Natural killer cell (primary cell): ENCODE measurements around the gene CDK5RAP3. TPM values are rescaled to one million over a fixed set of nuclear protein-coding genes. Genes with fewer than 3 reads are reported as not detected.
"Not testable (repeated sequence)": the region's sequence is repeated elsewhere in the genome, so short reads cannot be mapped to it uniquely, and the experiment has no call there.

ENCODE experiments used
- ATAC-seq, 3 donors: fragments of 150-1000 bp in 2 of 3; fragments of 200-7000 bp in 1 of 3; cut with Tn5 transposase; 1 replicate in 1 of 3; 2 replicates in 2 of 3; pipeline ENCODE4 v1.10.0; 2021; ENCODE audit warnings: mild to moderate bottlenecking in 2 of 3, moderate library complexity in 2 of 3
- DNase-seq, 2 donors: peaks; one replicate each; pipeline versions ENCODE4 v3.0.0 to v3.0.0-alpha.2; 2013 to 2021; ENCODE audit warnings: mixed read lengths in 1 of 2
- H3K27ac ChIP-seq: one replicate; pipeline ENCODE4 v1.5.1; 2013; ENCODE audit warnings: mild to moderate bottlenecking, low read length
- H3K27me3 ChIP-seq: one replicate; pipeline ENCODE4 v1.6.1; 2013; ENCODE audit warnings: low read length; ENCODE audit not compliant: control insufficient read depth, insufficient read depth
- H3K36me3 ChIP-seq: one replicate; pipeline ENCODE4 v1.6.1; 2013; ENCODE audit warnings: low read length; ENCODE audit not compliant: control insufficient read depth, insufficient read depth
- H3K4me1 ChIP-seq: one replicate; pipeline ENCODE4 v1.6.1; 2013; ENCODE audit warnings: low read length; ENCODE audit not compliant: control insufficient read depth, insufficient read depth
- H3K4me3 ChIP-seq: one replicate; pipeline ENCODE4 v1.5.1; 2013; ENCODE audit warnings: low read length
- H3K9me3 ChIP-seq: one replicate; pipeline ENCODE4 v1.6.1; 2013; ENCODE audit warnings: low read length; ENCODE audit not compliant: control insufficient read depth, insufficient read depth
- H3K27ac Mint-ChIP-seq, 2 donors: one replicate each; pipeline ENCODE4 v1.8.0; 2022; ENCODE audit warnings: mild to moderate bottlenecking in 2 of 2, mixed read lengths in 2 of 2, moderate library complexity in 1 of 2
- H3K27me3 Mint-ChIP-seq, 2 donors: one replicate each; pipeline ENCODE4 v1.8.0; 2022; ENCODE audit warnings: low read depth in 2 of 2, mixed read lengths in 2 of 2
- H3K36me3 Mint-ChIP-seq: one replicate; pipeline ENCODE4 v1.8.0; 2022; ENCODE audit warnings: mixed read lengths
- H3K4me1 Mint-ChIP-seq, 2 donors: one replicate each; pipeline ENCODE4 v1.8.0; 2022; ENCODE audit warnings: mixed read lengths in 2 of 2
- H3K4me3 Mint-ChIP-seq: one replicate; pipeline ENCODE4 v1.8.0; 2022; ENCODE audit warnings: mild to moderate bottlenecking, moderate library complexity, mixed read lengths
- H3K9me3 Mint-ChIP-seq, 2 donors: one replicate each; pipeline ENCODE4 v1.8.0; 2022; ENCODE audit warnings: mixed read lengths in 2 of 2
- WGBS: methylation state at CpG from one replicate; pipeline ENCODE4 v1.1.7; 2013; ENCODE audit warnings: missing lambda C conversion rate; ENCODE audit not compliant: insufficient coverage; 5-methylcytosine and 5-hydroxymethylcytosine counted together
- intact Hi-C: fragments of 100-400 bp; cut with micrococcal nuclease; formaldehyde crosslinking; loops from one replicate; pipeline ENCODE4 v1.14.2; 2022
- total RNA-seq, 4 donors: library from RNA; stranded (reverse); fragments of 120-200 nt in 1 of 4; gene quantifications; one replicate each; pipeline versions ENCODE4 v1.2.3 to v1.2.4, GENCODE V29; 2013 to 2022
- TF ChIP-seq, protein P1 (sequence below): fragments of 200-600 bp; IDR thresholded peaks from one replicate; pipeline ENCODE4 v1.8.0; 2022; ENCODE audit warnings: antibody characterized with exemption

Gene CDK5RAP3
- total RNA-seq, 3 donors from 2014 or later (not counting 1 experiment from before 2014, with no cell fraction given): 289 to 300 (median 292) TPM

DNA sequence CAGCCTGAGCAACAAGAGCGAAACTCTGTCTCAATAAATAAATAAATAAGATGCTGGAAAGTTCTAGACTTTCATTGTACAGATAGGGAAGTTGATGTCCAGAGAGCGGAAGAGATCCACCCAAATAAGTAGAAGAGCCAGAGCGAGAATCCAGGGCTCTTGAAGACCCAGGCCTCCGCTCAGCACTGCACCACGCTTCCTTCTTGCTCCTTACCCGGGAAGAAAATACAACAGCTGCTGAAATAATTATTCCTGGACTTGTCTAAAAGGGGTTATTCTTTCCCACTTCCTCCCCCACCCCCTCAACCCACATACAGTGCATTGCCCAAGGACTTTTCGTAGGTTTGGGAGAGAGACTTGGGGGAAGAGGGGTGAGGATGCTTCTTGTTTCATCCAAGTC is 26.7 kb downstream of the CDK5RAP3 start:
- Mint-ChIP-seq H3K9me3 (no peaks in the 10 kb centered on the region), H3K27me3 (no peaks in the 10 kb centered on the region), H3K36me3 (no peaks in the 10 kb centered on the region), H3K4me3 (no peak overlapping the region), H3K27ac (no peak overlapping the region), H3K4me1 (no peaks in the 10 kb centered on the region)
- Histone ChIP-seq H3K4me1 (no peaks in the 10 kb centered on the region), H3K4me3 (no peak overlapping the region), H3K9me3 (no peaks in the 10 kb centered on the region), H3K36me3 (no peaks in the 10 kb centered on the region), H3K27ac (no peak overlapping the region), H3K27me3 (no peaks in the 10 kb centered on the region)
- intact Hi-C loops: no loop called here
- DNase-seq: no peak
- TF ChIP-seq, protein P1, sequence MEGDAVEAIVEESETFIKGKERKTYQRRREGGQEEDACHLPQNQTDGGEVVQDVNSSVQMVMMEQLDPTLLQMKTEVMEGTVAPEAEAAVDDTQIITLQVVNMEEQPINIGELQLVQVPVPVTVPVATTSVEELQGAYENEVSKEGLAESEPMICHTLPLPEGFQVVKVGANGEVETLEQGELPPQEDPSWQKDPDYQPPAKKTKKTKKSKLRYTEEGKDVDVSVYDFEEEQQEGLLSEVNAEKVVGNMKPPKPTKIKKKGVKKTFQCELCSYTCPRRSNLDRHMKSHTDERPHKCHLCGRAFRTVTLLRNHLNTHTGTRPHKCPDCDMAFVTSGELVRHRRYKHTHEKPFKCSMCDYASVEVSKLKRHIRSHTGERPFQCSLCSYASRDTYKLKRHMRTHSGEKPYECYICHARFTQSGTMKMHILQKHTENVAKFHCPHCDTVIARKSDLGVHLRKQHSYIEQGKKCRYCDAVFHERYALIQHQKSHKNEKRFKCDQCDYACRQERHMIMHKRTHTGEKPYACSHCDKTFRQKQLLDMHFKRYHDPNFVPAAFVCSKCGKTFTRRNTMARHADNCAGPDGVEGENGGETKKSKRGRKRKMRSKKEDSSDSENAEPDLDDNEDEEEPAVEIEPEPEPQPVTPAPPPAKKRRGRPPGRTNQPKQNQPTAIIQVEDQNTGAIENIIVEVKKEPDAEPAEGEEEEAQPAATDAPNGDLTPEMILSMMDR: no peak
- ATAC-seq: no peak
- WGBS: 87% methylated on average over 7 of the region's 7 CpGs

DNA sequence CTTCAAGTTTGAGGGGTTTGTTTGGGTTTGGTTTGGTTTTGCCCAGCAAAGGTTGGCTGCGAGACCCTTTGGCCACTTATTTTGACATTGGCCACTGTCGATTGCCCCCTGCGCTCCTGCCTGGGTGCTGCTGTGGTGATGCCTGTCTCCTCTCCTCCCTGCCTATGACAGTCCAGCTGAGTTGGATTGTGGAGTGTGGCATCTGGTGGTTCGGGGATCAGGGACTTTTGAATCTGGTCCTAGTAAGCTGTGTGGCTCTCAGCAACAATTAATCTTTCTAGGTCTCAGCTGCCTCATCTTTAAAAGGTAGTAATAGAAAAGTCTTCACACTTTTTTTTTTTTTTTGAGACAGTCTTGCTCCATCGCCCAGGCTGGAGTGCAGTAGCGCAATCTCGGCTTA is 27.1 kb downstream of the CDK5RAP3 start:
- Mint-ChIP-seq H3K9me3 (no peaks in the 10 kb centered on the region), H3K27ac (no peak overlapping the region), H3K27me3 (no peaks in the 10 kb centered on the region), H3K4me1 (no peaks in the 10 kb centered on the region), H3K4me3 (no peak overlapping the region), H3K36me3 (no peaks in the 10 kb centered on the region)
- WGBS: 89% methylated on average over 7 of the region's 7 CpGs
- no peak overlapping the region for H3K27ac ChIP-seq
- no peak for ATAC-seq
- no peaks in the 10 kb centered on the region for H3K36me3 ChIP-seq
- H3K9me3 ChIP-seq: no peaks in the 10 kb centered on the region
- TF ChIP-seq, protein P1: no peak
- DNase-seq: no peak
- H3K4me3 ChIP-seq: no peak overlapping the region
- no peaks in the 10 kb centered on the region for H3K27me3 ChIP-seq
- intact Hi-C loops: no loop called here
- peaks cover 2% of the 10 kb centered on the region for H3K4me1 ChIP-seq

DNA sequence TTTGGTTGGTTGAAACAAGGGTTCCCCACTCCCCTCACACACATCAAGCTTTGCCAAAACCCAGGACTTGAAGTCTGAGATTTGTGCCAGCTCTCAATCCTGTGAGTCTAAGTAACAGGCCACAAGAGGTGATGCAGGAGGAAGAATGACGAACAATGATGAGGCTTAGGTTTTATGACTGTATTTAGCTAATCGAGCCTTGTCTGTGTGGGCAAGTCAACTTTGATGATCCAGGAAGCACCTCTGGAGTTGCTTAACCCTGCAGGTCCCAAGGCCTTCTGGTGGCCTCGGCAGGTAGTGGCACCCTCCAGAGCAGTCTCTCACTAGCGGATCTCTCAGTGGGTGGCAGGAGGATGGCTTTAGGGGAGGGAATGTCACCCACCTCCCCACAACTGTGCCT is 28.7 kb downstream of the CDK5RAP3 start:
- H3K36me3 Mint-ChIP-seq: no peaks in the 10 kb centered on the region
- peaks cover 3% of the 10 kb centered on the region for H3K4me1 ChIP-seq
- H3K27me3 ChIP-seq: no peaks in the 10 kb centered on the region
- intact Hi-C loops: no loop called here
- 61% methylated on average over 4 of the region's 4 CpGs for WGBS
- no peak overlapping the region for H3K4me3 ChIP-seq
- H3K27ac Mint-ChIP-seq: no peak overlapping the region
- no peak overlapping the region for H3K4me3 Mint-ChIP-seq
- no peaks in the 10 kb centered on the region for H3K4me1 Mint-ChIP-seq
- DNase-seq: peak in 1 of 2 donors; percentile 25
- TF ChIP-seq, protein P1: no peak
- H3K9me3 Mint-ChIP-seq: no peaks in the 10 kb centered on the region
- H3K27me3 Mint-ChIP-seq: peaks cover 6 to 10% of the 10 kb centered on the region in 2 donors
- no peaks in the 10 kb centered on the region for H3K9me3 ChIP-seq
- H3K27ac ChIP-seq: no peak overlapping the region
- H3K36me3 ChIP-seq: no peaks in the 10 kb centered on the region
- no peak for ATAC-seq

DNA sequence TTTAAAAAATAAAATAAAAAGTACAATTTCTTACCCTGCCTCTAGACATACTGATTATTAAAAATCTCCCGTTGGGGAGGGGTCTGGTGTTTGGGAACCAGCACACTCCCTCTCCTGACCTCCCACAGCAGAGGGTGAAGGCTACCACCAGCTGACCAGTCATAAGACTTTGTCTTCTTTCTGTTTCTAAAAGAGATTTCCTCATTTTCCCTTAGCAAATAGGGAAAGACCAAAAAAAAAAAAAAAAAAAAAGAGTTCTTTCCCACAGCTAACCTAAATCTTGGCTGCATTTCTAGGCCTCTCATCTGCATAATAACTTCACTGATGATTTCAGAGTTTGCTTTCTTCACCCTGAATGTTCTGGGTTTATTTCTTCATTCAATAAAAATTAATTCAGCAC is 30.3 kb downstream of the CDK5RAP3 start:
- no peak overlapping the region for H3K4me3 Mint-ChIP-seq
- no peaks in the 10 kb centered on the region for H3K36me3 Mint-ChIP-seq
- TF ChIP-seq, protein P1: no peak
- H3K27ac Mint-ChIP-seq: no peak overlapping the region
- H3K27me3 ChIP-seq: peaks cover 2% of the 10 kb centered on the region
- DNase-seq: no peak
- H3K27me3 Mint-ChIP-seq: peaks cover 8 to 14% of the 10 kb centered on the region in 2 donors
- no peaks in the 10 kb centered on the region for H3K9me3 ChIP-seq
- peaks cover 3% of the 10 kb centered on the region for H3K4me1 ChIP-seq
- H3K9me3 Mint-ChIP-seq: no peaks in the 10 kb centered on the region
- H3K4me3 ChIP-seq: no peak overlapping the region
- no peaks in the 10 kb centered on the region for H3K36me3 ChIP-seq
- no peak for ATAC-seq
- H3K4me1 Mint-ChIP-seq: no peaks in the 10 kb centered on the region
- WGBS: no CpG with 5 or more reads among the region's 1 CpG
- intact Hi-C loops: no loop called here
- H3K27ac ChIP-seq: no peak overlapping the region

DNA sequence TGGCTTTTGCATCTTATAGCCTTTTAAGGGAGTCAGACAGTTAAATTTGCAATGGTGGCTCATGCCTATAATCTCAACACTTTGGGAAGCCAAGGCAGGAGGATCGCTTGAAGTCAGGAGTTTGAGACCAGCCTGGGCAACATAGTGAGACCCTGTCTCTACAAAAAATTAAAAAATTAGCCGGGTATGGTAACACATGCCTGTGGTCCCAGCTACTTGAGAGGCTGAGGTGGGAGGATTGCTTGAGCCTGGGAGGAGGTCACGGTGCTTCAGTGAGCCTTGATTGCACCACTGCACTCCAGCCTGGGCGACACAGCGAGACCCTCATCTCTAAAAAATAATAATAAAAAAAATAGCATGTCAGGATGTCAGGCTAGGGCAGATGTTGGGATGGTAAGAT is 30.7 kb downstream of the CDK5RAP3 start:
- H3K27me3 ChIP-seq, intact Hi-C loops, H3K36me3 ChIP-seq, H3K4me3 Mint-ChIP-seq, DNase-seq, H3K4me1 ChIP-seq, H3K27ac Mint-ChIP-seq, ATAC-seq, H3K36me3 Mint-ChIP-seq, H3K9me3 Mint-ChIP-seq, H3K27ac ChIP-seq, H3K4me3 ChIP-seq, H3K4me1 Mint-ChIP-seq, H3K9me3 ChIP-seq: not testable (repeated sequence)
- 96% methylated on average over 3 of the region's 5 CpGs for WGBS
- H3K27me3 Mint-ChIP-seq: peaks cover 8 to 14% of the 10 kb centered on the region in 2 donors
